ENCODE data around the gene S100A14. TPM values are rescaled to one million over a fixed set of nuclear protein-coding genes. Genes with fewer than 3 reads are reported as not detected.

S100A14 gene
- total and polyA plus RNA-seq, 9 of the 15 experiments (the other 6 are each of a cell fraction or from before 2014, with no cell fraction given), result 0.10 to 0.64 (median 0.24) TPM; not detected in 3

GRCh38 chr1:153648000-153648643 lies 32.0 kb upstream of the S100A14 start (continued):
- TF ChIP-seq, protein P1, sequence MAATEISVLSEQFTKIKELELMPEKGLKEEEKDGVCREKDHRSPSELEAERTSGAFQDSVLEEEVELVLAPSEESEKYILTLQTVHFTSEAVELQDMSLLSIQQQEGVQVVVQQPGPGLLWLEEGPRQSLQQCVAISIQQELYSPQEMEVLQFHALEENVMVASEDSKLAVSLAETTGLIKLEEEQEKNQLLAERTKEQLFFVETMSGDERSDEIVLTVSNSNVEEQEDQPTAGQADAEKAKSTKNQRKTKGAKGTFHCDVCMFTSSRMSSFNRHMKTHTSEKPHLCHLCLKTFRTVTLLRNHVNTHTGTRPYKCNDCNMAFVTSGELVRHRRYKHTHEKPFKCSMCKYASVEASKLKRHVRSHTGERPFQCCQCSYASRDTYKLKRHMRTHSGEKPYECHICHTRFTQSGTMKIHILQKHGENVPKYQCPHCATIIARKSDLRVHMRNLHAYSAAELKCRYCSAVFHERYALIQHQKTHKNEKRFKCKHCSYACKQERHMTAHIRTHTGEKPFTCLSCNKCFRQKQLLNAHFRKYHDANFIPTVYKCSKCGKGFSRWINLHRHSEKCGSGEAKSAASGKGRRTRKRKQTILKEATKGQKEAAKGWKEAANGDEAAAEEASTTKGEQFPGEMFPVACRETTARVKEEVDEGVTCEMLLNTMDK (IDR thresholded peaks at IDR 0.05; ENCODE audit: borderline replicate concordance, insufficient read depth, low read depth, low read length, poor library complexity, severe bottlenecking), result no peak
- TF ChIP-seq, protein P2, sequence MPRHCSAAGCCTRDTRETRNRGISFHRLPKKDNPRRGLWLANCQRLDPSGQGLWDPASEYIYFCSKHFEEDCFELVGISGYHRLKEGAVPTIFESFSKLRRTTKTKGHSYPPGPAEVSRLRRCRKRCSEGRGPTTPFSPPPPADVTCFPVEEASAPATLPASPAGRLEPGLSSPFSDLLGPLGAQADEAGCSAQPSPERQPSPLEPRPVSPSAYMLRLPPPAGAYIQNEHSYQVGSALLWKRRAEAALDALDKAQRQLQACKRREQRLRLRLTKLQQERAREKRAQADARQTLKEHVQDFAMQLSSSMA (CRISPR knock-in tag; IDR thresholded peaks at IDR 0.05), result no peak
- TF ChIP-seq POLR2A (conservative IDR thresholded peaks at IDR 0.05) (peak; percentile 54; the same call in 1 of the 2 replicates), RB1 (IDR thresholded peaks at IDR 0.05; ENCODE audit: low read depth) (no peak), ZNF551 (CRISPR knock-in tag; IDR thresholded peaks at IDR 0.05) (no peak), PPARD (CRISPR knock-in tag; IDR thresholded peaks at IDR 0.05) (no peak), ASH1L (IDR thresholded peaks at IDR 0.05; ENCODE audit: borderline replicate concordance, low read depth, partially characterized antibody) (no peak), SMARCE1 (IDR thresholded peaks at IDR 0.05) (no peak), ZFX (CRISPR knock-in tag; IDR thresholded peaks at IDR 0.05) (no peak), RBM25 (IDR thresholded peaks at IDR 0.05; ENCODE audit: low read depth, low read length, severe bottlenecking) (no peak), TCF3 (CRISPR knock-in tag; IDR thresholded peaks at IDR 0.05) (no peak), TAF9B (IDR thresholded peaks at IDR 0.05; ENCODE audit: partially characterized antibody) (no peak), HOMEZ (CRISPR knock-in tag; IDR thresholded peaks at IDR 0.05) (no peak), ZSCAN32 (CRISPR knock-in tag; IDR thresholded peaks at IDR 0.05) (peak; percentile 46; the same call in 1 of the 2 replicates), PCBP2 (IDR thresholded peaks at IDR 0.05; ENCODE audit: low read depth, low read length, poor library complexity, severe bottlenecking) (no peak), POLR3A (IDR thresholded peaks at IDR 0.05; ENCODE audit: borderline replicate concordance, extremely low read depth, insufficient read depth, insufficient read length) (no peak), BCL6 (CRISPR knock-in tag; IDR thresholded peaks at IDR 0.05) (no peak), C11orf30 (IDR thresholded peaks at IDR 0.05; ENCODE audit: low read depth) (no peak), ZEB2 (IDR thresholded peaks at IDR 0.05) (no peak), MYNN (IDR thresholded peaks at IDR 0.05) (0 out of 2 replicates have a peak, but pooled peaks have one; percentile 11), MYNN (CRISPR knock-in tag; IDR thresholded peaks at IDR 0.05) (no peak), SAP30 (IDR thresholded peaks at IDR 0.05; ENCODE audit: borderline replicate concordance, insufficient read depth, low read depth, low read length, poor library complexity, severe bottlenecking) (no peak), LEF1 (IDR thresholded peaks at IDR 0.05) (no peak), RFX1 (IDR thresholded peaks at IDR 0.05) (no peak)
- TF ChIP-seq, protein P3, sequence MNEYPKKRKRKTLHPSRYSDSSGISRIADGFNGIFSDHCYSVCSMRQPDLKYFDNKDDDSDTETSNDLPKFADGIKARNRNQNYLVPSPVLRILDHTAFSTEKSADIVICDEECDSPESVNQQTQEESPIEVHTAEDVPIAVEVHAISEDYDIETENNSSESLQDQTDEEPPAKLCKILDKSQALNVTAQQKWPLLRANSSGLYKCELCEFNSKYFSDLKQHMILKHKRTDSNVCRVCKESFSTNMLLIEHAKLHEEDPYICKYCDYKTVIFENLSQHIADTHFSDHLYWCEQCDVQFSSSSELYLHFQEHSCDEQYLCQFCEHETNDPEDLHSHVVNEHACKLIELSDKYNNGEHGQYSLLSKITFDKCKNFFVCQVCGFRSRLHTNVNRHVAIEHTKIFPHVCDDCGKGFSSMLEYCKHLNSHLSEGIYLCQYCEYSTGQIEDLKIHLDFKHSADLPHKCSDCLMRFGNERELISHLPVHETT (CRISPR knock-in tag; conservative IDR thresholded peaks at IDR 0.05 in 1 of 2, IDR thresholded peaks at IDR 0.05 in 1 of 2), result no peak

Measured in K562 (cell line).